Ammon's horn (tissue), 1 donor: ENCODE results near the gene MRPL4.
A peak's percentile ranks its signal among the peaks of the same experiment; 100 is the strongest.

Source experiments
- DNase-seq: peaks from one replicate; pipeline ENCODE4 v3.0.0-alpha.2; 2016; ENCODE audit warnings: low spot score

MRPL4 gene

GRCh38 chr19:10251792-10252694, at the start of gene MRPL4:
Gene MRPL4, plus strand, starts transcription at chr19:10252214. Its CDS starts 40 bp downstream, at chr19:10252254.
- peak; percentile 99 for DNase-seq

DNA sequence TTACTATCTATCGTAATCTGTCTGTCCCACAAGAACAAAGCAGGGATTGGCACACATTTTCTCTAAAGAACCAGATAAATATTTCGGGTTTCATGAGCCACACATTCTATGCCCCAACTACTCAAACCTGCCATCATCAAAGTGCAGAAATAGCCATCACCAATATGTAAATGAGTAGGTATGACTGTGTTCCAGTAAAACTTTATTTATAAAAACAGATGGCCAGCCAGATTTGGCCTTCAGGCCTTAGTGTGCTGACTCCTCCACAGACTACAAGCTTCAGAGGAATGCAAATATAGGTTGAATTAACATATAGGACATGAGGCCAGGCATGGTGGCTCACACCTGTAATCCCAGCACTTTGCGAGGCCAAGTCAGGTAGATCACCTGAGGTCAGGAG, 48.3 kb upstream of the MRPL4 start:
- no peak for DNase-seq

- no peak for DNase-seq
Observed at GRCh38 chr19:10205636-10206035, 46.4 kb upstream of the MRPL4 start.

DNA sequence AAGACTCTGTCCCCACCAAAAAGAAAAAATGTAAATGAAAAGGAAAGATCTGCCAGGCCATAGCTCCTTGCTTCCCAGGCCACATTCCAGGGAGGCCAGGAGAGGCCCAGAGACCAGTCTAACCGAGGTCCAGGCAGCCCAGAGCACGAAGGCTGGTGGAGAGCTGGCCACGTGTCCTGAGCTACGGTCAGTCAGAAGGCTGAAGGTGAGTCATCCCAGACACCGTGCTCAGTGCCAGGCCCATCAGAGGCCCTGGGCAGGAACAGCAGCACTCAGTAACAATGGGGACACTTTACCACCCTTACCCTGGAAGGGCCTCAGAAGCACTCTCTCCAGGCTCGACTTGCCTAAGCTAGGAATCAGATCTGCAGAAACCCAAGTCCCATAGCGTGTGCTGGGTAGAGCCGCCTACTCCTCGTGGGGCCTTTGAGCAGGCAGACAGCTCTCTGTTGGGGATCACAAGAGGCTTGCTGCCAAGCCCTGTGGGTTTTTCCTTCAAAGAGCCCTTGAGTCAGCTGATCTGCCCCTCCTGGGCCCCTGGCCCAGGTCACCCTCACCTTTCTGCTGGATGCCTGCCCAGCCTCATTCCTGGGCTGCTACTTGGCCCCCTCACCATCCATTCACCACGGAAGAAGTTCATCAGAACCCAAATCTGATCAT, 45.7 kb upstream of the MRPL4 start:
- DNase-seq = no peak

DNA sequence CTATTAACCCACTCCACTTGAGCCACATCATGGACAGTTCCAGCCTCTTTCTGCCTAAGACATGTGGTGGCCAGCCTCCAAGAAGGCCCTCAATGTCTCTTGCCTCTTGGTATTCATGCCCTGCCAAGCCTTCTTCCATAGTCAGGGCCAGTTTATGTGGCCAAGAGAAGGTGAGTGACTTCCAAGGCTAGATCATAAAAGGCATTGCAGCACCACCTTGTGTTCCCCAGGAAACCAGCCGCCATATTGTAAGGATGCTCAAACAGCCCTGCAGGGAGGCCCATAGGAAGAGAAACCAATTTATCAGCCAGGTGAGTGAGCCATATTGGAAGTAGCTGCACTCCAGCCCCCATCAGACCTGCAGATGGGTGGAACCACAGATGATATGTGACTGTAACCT, 45.0 kb upstream of the MRPL4 start:
- no peak for DNase-seq

GRCh38 chr19:10209315-10209714, 42.7 kb upstream of the MRPL4 start:
- DNase-seq = peak; percentile 44

DNA sequence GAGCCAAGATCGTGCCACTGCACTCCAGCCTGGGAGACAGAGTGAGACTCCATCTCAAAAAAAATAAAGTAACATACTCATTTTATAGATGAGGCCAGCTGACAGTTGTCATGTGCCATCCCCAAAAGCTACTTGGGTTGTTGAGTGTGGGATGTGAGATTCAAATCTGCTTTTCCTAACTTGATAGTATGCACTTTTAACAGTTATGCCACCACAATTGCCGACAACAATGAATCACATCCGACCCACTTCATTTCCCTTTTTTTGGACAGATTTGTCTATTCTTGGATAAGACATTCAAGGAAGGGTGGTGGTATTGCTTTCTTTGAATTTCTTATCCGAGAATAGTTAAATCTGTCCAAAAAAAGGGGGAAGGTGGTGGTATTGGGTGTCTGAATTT, 41.0 kb upstream of the MRPL4 start:
- no peak for DNase-seq

DNA sequence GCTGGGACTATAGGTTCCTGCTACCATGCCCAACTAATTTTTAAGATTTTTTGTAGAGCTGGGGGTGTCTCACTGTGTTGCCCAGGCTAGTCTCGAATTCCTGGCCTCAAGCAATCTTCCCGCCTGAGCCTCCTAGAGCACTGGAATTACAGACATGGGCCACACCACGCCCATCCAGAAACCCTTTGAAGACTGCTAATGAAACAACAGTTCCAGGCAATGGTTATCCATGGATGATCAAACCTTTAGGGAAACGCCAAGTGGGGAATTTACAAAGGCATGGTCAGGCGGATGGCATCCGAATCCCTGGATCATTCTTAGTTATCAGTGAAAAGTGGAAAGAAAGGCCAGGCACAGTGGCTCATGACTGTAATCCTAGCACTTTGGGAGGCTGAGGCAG, 40.3 kb upstream of the MRPL4 start:
- no peak for DNase-seq

- DNase-seq = no peak
Observed at GRCh38 chr19:10214784-10215183, 37.2 kb upstream of the MRPL4 start.

DNA sequence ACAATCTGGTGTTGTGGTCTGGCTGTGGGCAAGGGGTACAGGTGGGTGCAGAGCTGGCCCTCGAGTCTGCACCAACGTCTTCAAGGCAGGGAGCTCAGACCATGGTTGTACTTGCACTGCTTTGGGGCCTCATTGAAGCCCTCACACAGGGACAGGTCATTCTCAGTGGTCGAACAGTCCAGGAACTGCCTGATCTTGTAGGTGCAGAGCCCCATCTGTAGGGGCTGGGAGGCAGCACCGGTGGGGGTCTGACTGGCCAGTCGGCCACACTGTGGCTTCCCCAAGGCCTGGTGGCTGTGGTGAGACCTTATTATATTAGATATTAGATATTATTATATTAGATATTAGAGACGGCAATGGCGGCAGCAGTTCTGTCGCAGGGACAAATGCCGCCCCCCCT, 34.9 kb upstream of the MRPL4 start:
- no peak for DNase-seq

DNA sequence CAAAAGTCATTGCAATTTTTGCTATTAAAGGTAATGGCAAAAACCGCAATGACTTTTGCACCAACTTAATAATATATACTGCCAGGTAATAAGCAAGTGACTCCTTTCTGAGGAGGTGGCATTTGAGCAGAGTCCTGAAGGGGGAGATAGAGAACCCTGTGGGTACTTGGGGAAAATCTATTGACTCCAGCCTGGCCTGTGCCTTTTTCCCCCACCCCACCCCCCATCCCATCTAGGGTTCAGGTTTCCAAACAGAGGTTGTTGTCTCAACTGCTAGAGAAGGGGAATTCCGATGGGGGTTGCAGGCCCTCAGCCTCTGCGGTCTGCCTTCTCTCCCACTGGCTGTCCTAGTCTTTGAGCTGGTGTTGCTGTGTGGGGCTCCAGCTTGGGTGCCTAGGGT, 32.3 kb upstream of the MRPL4 start:
- DNase-seq = no peak

DNA sequence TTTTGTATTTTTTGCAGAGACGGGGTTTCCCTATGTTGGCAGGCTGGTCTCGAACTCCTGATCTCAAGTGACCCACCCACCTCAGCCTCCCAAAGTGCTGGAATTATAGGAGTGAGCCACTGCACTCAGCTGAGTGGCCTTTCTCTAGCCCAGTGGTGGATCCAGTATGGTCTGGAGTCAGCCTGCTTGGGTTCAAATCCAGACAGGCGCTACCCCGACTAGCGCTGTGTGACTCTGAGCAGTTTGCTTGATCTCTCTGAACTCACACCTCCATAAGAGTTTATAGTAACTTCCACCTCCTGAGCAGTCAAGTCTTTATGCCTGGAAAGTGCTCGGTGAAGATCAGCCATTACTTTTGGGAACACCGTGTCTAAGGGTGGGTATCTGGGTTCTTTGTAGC, 31.3 kb upstream of the MRPL4 start:
- DNase-seq = no peak

- DNase-seq = peak; percentile 20
Observed at GRCh38 chr19:10222201-10222890, 29.7 kb upstream of the MRPL4 start.

GRCh38 chr19:10223488-10224213, 28.4 kb upstream of the MRPL4 start:
- DNase-seq = no peak

GRCh38 chr19:10224337-10224736, 27.7 kb upstream of the MRPL4 start:
- DNase-seq = no peak

DNA sequence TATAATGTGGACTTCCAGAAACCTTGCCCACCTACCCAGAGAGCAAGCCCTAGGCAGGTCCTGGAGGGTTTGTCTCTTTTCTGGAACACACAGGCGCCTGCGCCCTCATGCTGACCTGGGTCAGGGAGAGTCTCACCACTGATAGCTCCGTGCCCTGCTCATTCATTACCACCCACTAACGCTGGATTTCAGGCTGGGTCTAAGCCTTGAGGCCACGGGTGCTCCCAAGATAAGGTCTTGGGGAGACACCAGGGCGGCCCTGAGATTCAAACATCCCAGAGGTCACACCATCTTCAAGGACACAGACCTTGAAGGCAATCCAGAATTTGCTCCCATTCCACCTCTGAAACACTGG, 26.0 kb upstream of the MRPL4 start:
- DNase-seq = no peak

GRCh38 chr19:10226376-10227025, 25.5 kb upstream of the MRPL4 start:
- peak; percentile 37 for DNase-seq

- peak; percentile 97 for DNase-seq
Observed at GRCh38 chr19:10227026-10227971, 24.7 kb upstream of the MRPL4 start.

DNA sequence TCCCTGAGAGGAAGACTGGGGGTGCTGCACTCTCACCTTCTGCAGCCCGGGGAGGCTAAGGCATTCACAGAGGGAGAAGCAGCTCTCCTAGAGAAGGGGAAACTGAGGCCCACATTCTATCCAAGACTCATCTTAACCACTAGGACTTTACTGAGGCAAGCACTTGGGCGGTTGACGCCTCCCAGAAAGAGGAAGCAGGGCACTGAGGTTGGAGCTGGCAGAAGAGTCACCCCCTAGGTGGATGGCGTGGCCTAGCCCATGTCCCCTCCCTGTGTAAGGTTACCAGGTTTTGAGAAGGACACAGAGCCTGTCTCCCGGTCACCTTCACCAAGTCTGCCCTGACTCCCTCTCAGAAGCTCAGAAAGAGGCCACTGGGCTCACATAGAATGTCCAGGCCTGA, 23.6 kb upstream of the MRPL4 start:
- DNase-seq = no peak

GRCh38 chr19:10228920-10229319, 23.1 kb upstream of the MRPL4 start:
- DNase-seq = no peak
